LNCAP (cell line): ENCODE data around the gene KRT82.

ENCODE experiments used
- CTCF ChIP-seq: fragments of 450-650 bp; IDR thresholded peaks from 2 replicates; pipeline ENCODE4 v1.5.1; 2017; ENCODE audit warnings: mild to moderate bottlenecking

The KRT82 gene

GRCh38 chr12:52366738-52367485 lies 39.2 kb downstream of the KRT82 start, which contains the start of gene KRT85:
KRT85 (minus strand) TSS chr12:52367481; CDS start chr12:52367405, 76 bp downstream.
- no peak for TF ChIP-seq CTCF

GRCh38 chr12:52364901-52365489 lies 41.1 kb downstream of the KRT82 start:
- no peak for TF ChIP-seq CTCF

- TF ChIP-seq CTCF = no peak
Measured at GRCh38 chr12:52364061-52364460, 42.1 kb downstream of the KRT82 start.

- TF ChIP-seq CTCF = no peak
Measured at GRCh38 chr12:52363111-52363679, 42.9 kb downstream of the KRT82 start.

- TF ChIP-seq CTCF = peak; percentile 35; the same call in 1 of the 2 replicates
Measured at GRCh38 chr12:52362118-52362726, 43.9 kb downstream of the KRT82 start.

- TF ChIP-seq CTCF = no peak
Measured at GRCh38 chr12:52361553-52361952, 44.6 kb downstream of the KRT82 start.

- no peak for TF ChIP-seq CTCF
Measured at GRCh38 chr12:52360663-52361271, 45.4 kb downstream of the KRT82 start.
